Mucosa of descending colon (tissue), 3 donors: Measurements from ENCODE around the gene GPR55. TPM values are rescaled to one million over a fixed set of nuclear protein-coding genes. Genes with fewer than 3 reads are reported as not detected.

Source experiments
- ATAC-seq: fragments of 200-7000 bp; cut with Tn5 transposase; one replicate; pipeline ENCODE4 v1.9.1; 2020; ENCODE audit warnings: mild to moderate bottlenecking, moderate library complexity
- DNase-seq, 3 donors: peaks; one replicate each; pipeline ENCODE4 v3.0.0-alpha.2; 2020
- H3K36me3 ChIP-seq: fragments of 200-600 bp; one replicate; pipeline ENCODE4 v1.8.0; 2021; ENCODE audit warnings: low read depth, mild to moderate bottlenecking
- H3K4me1 ChIP-seq: fragments of 200-600 bp; one replicate; pipeline ENCODE4 v1.8.0; 2021; ENCODE audit warnings: low read depth, mild to moderate bottlenecking
- H3K4me3 ChIP-seq: fragments of 200-600 bp; one replicate; pipeline ENCODE4 v1.8.0; 2021; ENCODE audit warnings: mild to moderate bottlenecking
- H3K9me3 ChIP-seq: fragments of 200-600 bp; one replicate; pipeline ENCODE4 v1.8.0; 2021; ENCODE audit warnings: mild to moderate bottlenecking
- intact Hi-C, 2 donors: fragments of 100-400 bp; cut with DNase I in 1 of 2; cut with micrococcal nuclease in 1 of 2; formaldehyde crosslinking; loops; one replicate each; pipeline versions ENCODE4 v1.11.0 to v1.11.1; 2022; cut with DNase I, micrococcal nuclease
- total RNA-seq, 3 donors: library from RNA; stranded (reverse); fragmentation: NEBNext Ultra II Directional in 2 of 3; extraction: Animal tissue kit (Norgen Biotek cat#: 25700) in 2 of 3; gene quantifications; one replicate each; pipeline versions ENCODE4 v1.2.1 to v1.2.4, GENCODE V29; 2021 to 2023
- TF ChIP-seq, protein P1 (sequence below): fragments of 200-600 bp; IDR thresholded peaks from one replicate; pipeline ENCODE4 v1.8.0; 2022; ENCODE audit warnings: antibody characterized with exemption, mild to moderate bottlenecking
- donor health status: DM: no; HTN: no; CAD: no; lungs with moderate emphysema.
- donor health status: DM: no; HTN: no; CAD: no.
- donor health status: DM: no; HTN: yes; CAD: no.

The GPR55 gene
- total RNA-seq, 3 donors from 2014 or later: 0.99 to 1.1 (median 1.1) TPM

GRCh38 chr2:230868161-230868946 lies 56.7 kb downstream of the GPR55 start:
- no peaks in the 10 kb centered on the region for H3K9me3 ChIP-seq
- peaks cover 76% of the 10 kb centered on the region for H3K4me1 ChIP-seq
- no peaks in the 10 kb centered on the region for H3K36me3 ChIP-seq
- DNase-seq (peak in 1 of 3 donors; percentile 51), ATAC-seq (no peak)
- H3K4me3 ChIP-seq: no peak overlapping the region
- intact Hi-C loops: no loop called here
- TF ChIP-seq, protein P1, sequence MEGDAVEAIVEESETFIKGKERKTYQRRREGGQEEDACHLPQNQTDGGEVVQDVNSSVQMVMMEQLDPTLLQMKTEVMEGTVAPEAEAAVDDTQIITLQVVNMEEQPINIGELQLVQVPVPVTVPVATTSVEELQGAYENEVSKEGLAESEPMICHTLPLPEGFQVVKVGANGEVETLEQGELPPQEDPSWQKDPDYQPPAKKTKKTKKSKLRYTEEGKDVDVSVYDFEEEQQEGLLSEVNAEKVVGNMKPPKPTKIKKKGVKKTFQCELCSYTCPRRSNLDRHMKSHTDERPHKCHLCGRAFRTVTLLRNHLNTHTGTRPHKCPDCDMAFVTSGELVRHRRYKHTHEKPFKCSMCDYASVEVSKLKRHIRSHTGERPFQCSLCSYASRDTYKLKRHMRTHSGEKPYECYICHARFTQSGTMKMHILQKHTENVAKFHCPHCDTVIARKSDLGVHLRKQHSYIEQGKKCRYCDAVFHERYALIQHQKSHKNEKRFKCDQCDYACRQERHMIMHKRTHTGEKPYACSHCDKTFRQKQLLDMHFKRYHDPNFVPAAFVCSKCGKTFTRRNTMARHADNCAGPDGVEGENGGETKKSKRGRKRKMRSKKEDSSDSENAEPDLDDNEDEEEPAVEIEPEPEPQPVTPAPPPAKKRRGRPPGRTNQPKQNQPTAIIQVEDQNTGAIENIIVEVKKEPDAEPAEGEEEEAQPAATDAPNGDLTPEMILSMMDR: no peak

DNA sequence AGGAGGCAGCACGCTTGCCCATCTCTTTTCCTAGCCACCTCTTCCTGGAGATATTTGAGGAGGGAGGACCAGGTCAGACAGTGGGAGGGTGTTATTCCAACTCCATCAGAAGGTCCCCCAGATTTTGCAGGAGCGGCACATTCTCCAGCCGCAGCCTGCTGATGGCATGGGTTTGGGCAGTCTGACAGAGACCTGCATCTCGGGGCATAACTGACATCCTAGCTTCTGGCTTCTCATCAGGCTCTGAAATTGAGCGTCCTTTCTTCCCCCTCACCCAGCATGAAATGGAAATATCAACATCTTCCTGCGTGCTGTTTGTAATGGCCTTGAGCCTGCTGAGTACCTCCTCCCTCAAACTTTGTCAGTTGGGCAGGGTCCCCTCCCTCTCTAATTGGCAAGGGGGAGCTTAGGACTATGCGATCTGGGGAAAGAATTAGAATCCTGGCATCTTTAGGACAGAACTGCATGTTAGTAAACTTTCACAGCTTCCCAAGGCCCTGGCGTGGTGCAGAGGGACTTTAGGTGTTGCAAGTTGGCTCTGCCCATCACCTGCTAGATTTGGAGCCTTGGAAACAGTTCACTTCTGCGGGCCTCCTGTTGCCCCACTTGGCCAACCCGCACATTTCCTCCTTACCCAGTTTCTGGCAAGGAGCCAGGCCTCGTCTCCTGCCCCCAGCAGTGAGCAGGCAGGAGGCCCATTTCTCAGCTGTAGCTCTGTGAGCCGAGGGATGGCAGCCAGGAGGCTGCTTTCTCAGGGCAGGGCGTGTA lies 58.1 kb downstream of the GPR55 start:
- peaks cover 62% of the 10 kb centered on the region for H3K4me1 ChIP-seq
- intact Hi-C loops: no loop called here
- TF ChIP-seq, protein P1: no peak
- DNase-seq (peak; percentile 74 to 83 (median 79)), ATAC-seq (peak; percentile 21)
- H3K4me3 ChIP-seq: no peak overlapping the region
- no peaks in the 10 kb centered on the region for H3K9me3 ChIP-seq
- H3K36me3 ChIP-seq: no peaks in the 10 kb centered on the region

- peak; percentile 73 for ATAC-seq
- Histone ChIP-seq H3K36me3 (no peaks in the 10 kb centered on the region), H3K4me1 (peaks cover 53% of the 10 kb centered on the region), H3K9me3 (no peaks in the 10 kb centered on the region), H3K4me3 (peak overlapping the region; percentile 100)
- intact Hi-C loops: no loop called here
- TF ChIP-seq, protein P1: peak; percentile 35
- peak; percentile 93 to 94 (median 93) for DNase-seq
These were observed 59.0 kb downstream of the GPR55 start for GRCh38 chr2:230865766-230866755.

GRCh38 chr2:230865307-230865765 lies 59.7 kb downstream of the GPR55 start:
- peaks cover 46% of the 10 kb centered on the region for H3K4me1 ChIP-seq
- DNase-seq (peak in 2 of 3 donors; percentile 64 to 70), ATAC-seq (peak; percentile 2)
- no peaks in the 10 kb centered on the region for H3K9me3 ChIP-seq
- peak overlapping the region; percentile 100 for H3K4me3 ChIP-seq
- intact Hi-C loops: no loop called here
- TF ChIP-seq, protein P1: no peak
- no peaks in the 10 kb centered on the region for H3K36me3 ChIP-seq
